HUES48 (cell line): ENCODE data around the gene TNK1.
A peak's percentile ranks its signal among the peaks of the same experiment; 100 is the strongest.

ENCODE experiments used
- H3K27ac ChIP-seq: one replicate; pipeline ENCODE4 v1.7.0; 2013; ENCODE audit warnings: low read depth, low read length, inconsistent platforms
- H3K27me3 ChIP-seq: 2 replicates; pipeline ENCODE4 v1.6.1; 2013; ENCODE audit warnings: mild to moderate bottlenecking, low read length; ENCODE audit not compliant: control insufficient read depth, insufficient read depth
- H3K36me3 ChIP-seq: 2 replicates; pipeline ENCODE4 v1.6.1; 2013; ENCODE audit warnings: low read length; ENCODE audit not compliant: control insufficient read depth, insufficient read depth
- H3K4me1 ChIP-seq: 2 replicates; pipeline ENCODE4 v1.6.1; 2013; ENCODE audit warnings: mild to moderate bottlenecking, low read length; ENCODE audit not compliant: control insufficient read depth, insufficient read depth
- H3K4me3 ChIP-seq: 2 replicates; pipeline ENCODE4 v1.5.1; 2013; ENCODE audit warnings: mild to moderate bottlenecking, low read depth, low read length
- H3K9ac ChIP-seq: 2 replicates; pipeline ENCODE4 v1.6.1; 2013; ENCODE audit warnings: mild to moderate bottlenecking, low read depth, low read length, moderate library complexity
- H3K9me3 ChIP-seq: 2 replicates; pipeline ENCODE4 v1.6.1; 2013; ENCODE audit warnings: low read length; ENCODE audit not compliant: control insufficient read depth, insufficient read depth

TNK1 gene

GRCh38 chr17:7346761-7347614 lies 33.9 kb upstream of the TNK1 start:
- Histone ChIP-seq H3K27ac (no peak overlapping the region), H3K4me3 (no peak overlapping the region), H3K9ac (no peak overlapping the region), H3K9me3 (no peaks in the 10 kb centered on the region), H3K27me3 (peaks cover 3% of the 10 kb centered on the region), H3K4me1 (peaks cover 9% of the 10 kb centered on the region), H3K36me3 (no peaks in the 10 kb centered on the region)

GRCh38 chr17:7347630-7348477 lies 33.0 kb upstream of the TNK1 start:
- H3K9ac ChIP-seq = no peak overlapping the region
- H3K9me3 ChIP-seq = no peaks in the 10 kb centered on the region
- peaks cover 3% of the 10 kb centered on the region for H3K27me3 ChIP-seq
- H3K4me3 ChIP-seq = no peak overlapping the region
- H3K36me3 ChIP-seq = no peaks in the 10 kb centered on the region
- H3K4me1 ChIP-seq = peaks cover 9% of the 10 kb centered on the region
- no peak overlapping the region for H3K27ac ChIP-seq

GRCh38 chr17:7348478-7349242 lies 32.2 kb upstream of the TNK1 start:
- no peak overlapping the region for H3K4me3 ChIP-seq

GRCh38 chr17:7351665-7352502 lies 29.0 kb upstream of the TNK1 start, which contains the start of gene KCTD11:
KCTD11 (plus strand) TSS chr17:7352162.
- H3K27ac ChIP-seq = peak within 1 kb of the TSS; percentile 93
- peak within 1 kb of the TSS; percentile 75 for H3K9ac ChIP-seq
- peaks cover 3% of the 10 kb centered on the region for H3K27me3 ChIP-seq
- H3K9me3 ChIP-seq = no peaks in the 10 kb centered on the region
- H3K36me3 ChIP-seq = no peaks in the 10 kb centered on the region
- peak within 1 kb of the TSS; percentile 88 for H3K4me3 ChIP-seq
- peaks cover 14% of the 10 kb centered on the region for H3K4me1 ChIP-seq

More at GRCh38 chr17:7348478-7349242, 32.2 kb upstream of the TNK1 start:
- Histone ChIP-seq H3K27ac (no peak overlapping the region), H3K36me3 (no peaks in the 10 kb centered on the region), H3K9ac (no peak overlapping the region), H3K4me1 (peaks cover 9% of the 10 kb centered on the region), H3K27me3 (peaks cover 3% of the 10 kb centered on the region), H3K9me3 (no peaks in the 10 kb centered on the region)

- Histone ChIP-seq H3K4me1 (peaks cover 14% of the 10 kb centered on the region), H3K27ac (peak overlapping the region; percentile 93), H3K4me3 (peak overlapping the region; percentile 88), H3K9ac (peak overlapping the region; percentile 75; the same call in 1 of the 2 replicates), H3K9me3 (no peaks in the 10 kb centered on the region), H3K36me3 (no peaks in the 10 kb centered on the region), H3K27me3 (peaks cover 3% of the 10 kb centered on the region)
Measured at GRCh38 chr17:7352503-7352889, 28.4 kb upstream of the TNK1 start.

GRCh38 chr17:7352910-7353635 lies 27.8 kb upstream of the TNK1 start:
- H3K9ac ChIP-seq = no peak overlapping the region
- H3K36me3 ChIP-seq = no peaks in the 10 kb centered on the region
- H3K27ac ChIP-seq = no peak overlapping the region
- H3K4me1 ChIP-seq = peaks cover 14% of the 10 kb centered on the region
- no peaks in the 10 kb centered on the region for H3K9me3 ChIP-seq
- H3K4me3 ChIP-seq = no peak overlapping the region
- H3K27me3 ChIP-seq = peaks cover 3% of the 10 kb centered on the region

- Histone ChIP-seq H3K9me3 (no peaks in the 10 kb centered on the region), H3K27ac (no peak overlapping the region), H3K9ac (no peak overlapping the region), H3K36me3 (no peaks in the 10 kb centered on the region), H3K4me1 (peaks cover 12% of the 10 kb centered on the region), H3K4me3 (no peak overlapping the region), H3K27me3 (peaks cover 3% of the 10 kb centered on the region)
Measured at GRCh38 chr17:7354262-7354843, 26.5 kb upstream of the TNK1 start.

- Histone ChIP-seq H3K27ac (no peak within 1 kb of the TSS), H3K4me1 (peaks cover 5% of the 10 kb centered on the region; the same call in 1 of the 2 replicates), H3K9ac (no peak within 1 kb of the TSS), H3K4me3 (no peak within 1 kb of the TSS), H3K27me3 (peaks cover 3% of the 10 kb centered on the region), H3K36me3 (no peaks in the 10 kb centered on the region), H3K9me3 (no peaks in the 10 kb centered on the region)
Measured at GRCh38 chr17:7355053-7355452, 25.8 kb upstream of the TNK1 start, which contains the start of gene TMEM95. TMEM95 (plus strand) TSS chr17:7355156; CDS start chr17:7355205, 49 bp downstream.

GRCh38 chr17:7355573-7355972 lies 25.3 kb upstream of the TNK1 start:
- no peaks in the 10 kb centered on the region for H3K9me3 ChIP-seq
- H3K4me3 ChIP-seq = no peak overlapping the region
- H3K27ac ChIP-seq = no peak overlapping the region
- peaks cover 5% of the 10 kb centered on the region; the same call in 1 of the 2 replicates for H3K4me1 ChIP-seq
- no peak overlapping the region for H3K9ac ChIP-seq
- H3K36me3 ChIP-seq = no peaks in the 10 kb centered on the region
- peaks cover 3% of the 10 kb centered on the region for H3K27me3 ChIP-seq
